Effector memory CD8-positive, alpha-beta T cell (primary cell): Measurements from ENCODE around the gene OVOL1.

Source experiments
- ATAC-seq: fragments of 150-1000 bp; cut with Tn5 transposase; replicated peaks from 2 replicates; pipeline ENCODE4 v1.10.0; 2021; ENCODE audit warnings: mild to moderate bottlenecking, moderate library complexity
- DNase-seq, 3 experiments: peaks; one replicate each; pipeline ENCODE4 v3.0.0; 2021
- H3K27ac Mint-ChIP-seq, 2 donors: one replicate each; pipeline ENCODE4 v1.8.0; 2022; ENCODE audit warnings: mild to moderate bottlenecking in 2 of 2, mixed read lengths in 2 of 2, moderate library complexity in 2 of 2
- H3K27me3 Mint-ChIP-seq, 2 donors: one replicate each; pipeline ENCODE4 v1.8.0; 2022; ENCODE audit warnings: mixed read lengths in 2 of 2
- H3K36me3 Mint-ChIP-seq: one replicate; pipeline ENCODE4 v1.8.0; 2022; ENCODE audit warnings: mild to moderate bottlenecking, moderate library complexity, mixed read lengths; ENCODE audit not compliant: insufficient read depth
- H3K4me1 Mint-ChIP-seq, 2 donors: one replicate each; pipeline ENCODE4 v1.8.0; 2022; ENCODE audit warnings: low read depth in 2 of 2, mixed read lengths in 2 of 2
- H3K4me3 Mint-ChIP-seq, 2 donors: one replicate each; pipeline ENCODE4 v1.8.0; 2022; ENCODE audit warnings: mild to moderate bottlenecking in 2 of 2, mixed read lengths in 2 of 2, moderate library complexity in 2 of 2
- H3K9me3 Mint-ChIP-seq, 2 donors: one replicate each; pipeline ENCODE4 v1.8.0; 2022; ENCODE audit warnings: mixed read lengths in 2 of 2

OVOL1 gene

GRCh38 chr11:65803797-65804492 is 17.1 kb downstream of the OVOL1 start:
- Mint-ChIP-seq H3K36me3 (no peaks in the 10 kb centered on the region), H3K9me3 (no peaks in the 10 kb centered on the region), H3K4me1 (no peaks in the 10 kb centered on the region), H3K27me3 (peaks cover 45 to 58% of the 10 kb centered on the region in 2 donors), H3K4me3 (no peak overlapping the region), H3K27ac (no peak overlapping the region)
- no peak for ATAC-seq
- DNase-seq = no peak

- DNase-seq (no peak), ATAC-seq (no peak)
- no peak overlapping the region for H3K4me3 Mint-ChIP-seq
- H3K9me3 Mint-ChIP-seq = no peaks in the 10 kb centered on the region
- no peaks in the 10 kb centered on the region for H3K36me3 Mint-ChIP-seq
- peaks cover 30 to 48% of the 10 kb centered on the region in 2 donors for H3K27me3 Mint-ChIP-seq
- no peak overlapping the region for H3K27ac Mint-ChIP-seq
- no peaks in the 10 kb centered on the region for H3K4me1 Mint-ChIP-seq
Observed at GRCh38 chr11:65806979-65807378, 20.1 kb downstream of the OVOL1 start.

- Mint-ChIP-seq H3K4me3 (no peak overlapping the region), H3K4me1 (no peaks in the 10 kb centered on the region)
Observed at GRCh38 chr11:65808744-65809341, 22.0 kb downstream of the OVOL1 start.

GRCh38 chr11:65809496-65809895 is 22.6 kb downstream of the OVOL1 start:
- Mint-ChIP-seq H3K4me1 (no peaks in the 10 kb centered on the region), H3K27me3 (peaks cover 11 to 24% of the 10 kb centered on the region in 2 donors), H3K9me3 (no peaks in the 10 kb centered on the region), H3K27ac (no peak overlapping the region), H3K4me3 (no peak overlapping the region), H3K36me3 (no peaks in the 10 kb centered on the region)
- ATAC-seq (no peak), DNase-seq (no peak)

More at GRCh38 chr11:65808744-65809341, 22.0 kb downstream of the OVOL1 start:
- peaks cover 18 to 31% of the 10 kb centered on the region in 2 donors for H3K27me3 Mint-ChIP-seq
- no peaks in the 10 kb centered on the region for H3K36me3 Mint-ChIP-seq
- peak overlapping the region in 1 of 2 donors; percentile 25 for H3K27ac Mint-ChIP-seq
- DNase-seq (no peak), ATAC-seq (no peak)
- H3K9me3 Mint-ChIP-seq = no peaks in the 10 kb centered on the region

GRCh38 chr11:65810046-65810868 is 23.4 kb downstream of the OVOL1 start:
- no peaks in the 10 kb centered on the region for H3K36me3 Mint-ChIP-seq
- H3K4me3 Mint-ChIP-seq = no peak overlapping the region
- H3K4me1 Mint-ChIP-seq = no peaks in the 10 kb centered on the region
- H3K27ac Mint-ChIP-seq = peak overlapping the region in 1 of 2 donors; percentile 49
- H3K27me3 Mint-ChIP-seq = peaks cover 8 to 20% of the 10 kb centered on the region in 2 donors
- ATAC-seq = peak; percentile 57
- no peak for DNase-seq
- no peaks in the 10 kb centered on the region for H3K9me3 Mint-ChIP-seq

GRCh38 chr11:65811764-65812475 is 25.1 kb downstream of the OVOL1 start:
- Mint-ChIP-seq H3K4me1 (no peaks in the 10 kb centered on the region), H3K36me3 (no peaks in the 10 kb centered on the region), H3K9me3 (no peaks in the 10 kb centered on the region), H3K4me3 (no peak overlapping the region), H3K27me3 (peaks cover 8 to 20% of the 10 kb centered on the region in 2 donors), H3K27ac (no peak overlapping the region)
- DNase-seq (no peak), ATAC-seq (no peak)

GRCh38 chr11:65814131-65814985 is 27.5 kb downstream of the OVOL1 start:
- no peak overlapping the region for H3K27ac Mint-ChIP-seq
- ATAC-seq (no peak), DNase-seq (no peak)
- H3K36me3 Mint-ChIP-seq = no peaks in the 10 kb centered on the region
- no peaks in the 10 kb centered on the region for H3K9me3 Mint-ChIP-seq
- H3K27me3 Mint-ChIP-seq = peaks cover 0 to 9% of the 10 kb centered on the region in 2 donors
- peaks cover 4 to 7% of the 10 kb centered on the region in 2 donors for H3K4me1 Mint-ChIP-seq
- no peak overlapping the region for H3K4me3 Mint-ChIP-seq

GRCh38 chr11:65814986-65815565 is 28.2 kb downstream of the OVOL1 start:
- Mint-ChIP-seq H3K4me1 (peaks cover 4 to 7% of the 10 kb centered on the region in 2 donors), H3K4me3 (no peak overlapping the region), H3K9me3 (no peaks in the 10 kb centered on the region), H3K27ac (no peak overlapping the region), H3K36me3 (no peaks in the 10 kb centered on the region), H3K27me3 (peaks cover 0 to 9% of the 10 kb centered on the region in 2 donors)
- DNase-seq = no peak
- no peak for ATAC-seq

- no peak for ATAC-seq
Observed at GRCh38 chr11:65816696-65817095, 29.8 kb downstream of the OVOL1 start.

GRCh38 chr11:65817312-65817834 is 30.5 kb downstream of the OVOL1 start:
- peaks cover 4 to 7% of the 10 kb centered on the region in 2 donors for H3K4me1 Mint-ChIP-seq
- no peaks in the 10 kb centered on the region for H3K36me3 Mint-ChIP-seq
- no peaks in the 10 kb centered on the region for H3K9me3 Mint-ChIP-seq
- H3K27ac Mint-ChIP-seq = peak overlapping the region; percentile 67 to 88
- H3K27me3 Mint-ChIP-seq = no peaks in the 10 kb centered on the region
- peak overlapping the region; percentile 77 to 81 for H3K4me3 Mint-ChIP-seq
- no peak for ATAC-seq
- no peak for DNase-seq

More at GRCh38 chr11:65816696-65817095, 29.8 kb downstream of the OVOL1 start:
- H3K27me3 Mint-ChIP-seq = no peaks in the 10 kb centered on the region
- DNase-seq = no peak
- H3K36me3 Mint-ChIP-seq = no peaks in the 10 kb centered on the region
- H3K4me1 Mint-ChIP-seq = peaks cover 4 to 7% of the 10 kb centered on the region in 2 donors
- H3K27ac Mint-ChIP-seq = peak overlapping the region in 1 of 2 donors; percentile 23
- H3K9me3 Mint-ChIP-seq = no peaks in the 10 kb centered on the region
- peak overlapping the region; percentile 34 to 81 for H3K4me3 Mint-ChIP-seq

- H3K9me3 Mint-ChIP-seq = no peaks in the 10 kb centered on the region
- H3K27ac Mint-ChIP-seq = peak overlapping the region; percentile 67 to 88
- H3K4me3 Mint-ChIP-seq = peak overlapping the region; percentile 77 to 81
- peaks cover 4 to 7% of the 10 kb centered on the region in 2 donors for H3K4me1 Mint-ChIP-seq
- DNase-seq (peak; percentile 93 to 96 (median 96)), ATAC-seq (peak; percentile 94)
- H3K36me3 Mint-ChIP-seq = no peaks in the 10 kb centered on the region
- H3K27me3 Mint-ChIP-seq = no peaks in the 10 kb centered on the region
Observed at GRCh38 chr11:65817835-65818680, 31.2 kb downstream of the OVOL1 start.
